HEK293T (cell line): ENCODE data around the gene TRPC4AP.
"Not testable (repeated sequence)": the region's sequence is repeated elsewhere in the genome, so short reads cannot be mapped to it uniquely, and the experiment has no call there.

Source experiments
- CTCF ChIA-PET: fragments of 350-600 bp; formaldehyde crosslinking; extraction: SDS; loops from one replicate; lab custom pipeline; 2021; ENCODE audit warnings: antibody characterized with exemption, inconsistent platforms; lab: Yijun Ruan, JAX
- POLR2A ChIA-PET: fragments of 350-600 bp; formaldehyde crosslinking; extraction: SDS; loops from one replicate; lab custom pipeline; 2020; ENCODE audit warnings: antibody characterized with exemption, inconsistent platforms; lab: Yijun Ruan, JAX
- DNase-seq: peaks from one replicate; pipeline ENCODE4 v3.0.0; 2012; ENCODE audit warnings: mixed read lengths; ENCODE audit errors: extremely low spot score
- ARNT ChIP-seq: fragments of 450-650 bp; IDR thresholded peaks from 2 replicates; pipeline ENCODE4 v1.6.1; 2017; ENCODE audit warnings: mild to moderate bottlenecking
- BHLHE40 ChIP-seq: fragments of 450-650 bp; IDR thresholded peaks from 2 replicates; pipeline ENCODE4 v1.6.1; 2016; ENCODE audit warnings: mild to moderate bottlenecking, moderate library complexity, borderline replicate concordance
- CTBP1 ChIP-seq: fragments of 450-650 bp; IDR thresholded peaks from 2 replicates; pipeline ENCODE4 v1.6.1; 2016; ENCODE audit warnings: borderline replicate concordance
- ELF4 ChIP-seq: fragments of 450-650 bp; IDR thresholded peaks from 2 replicates; pipeline ENCODE4 v1.6.1; 2017; ENCODE audit warnings: antibody characterized with exemption
- FOXA1 ChIP-seq: fragments of 450-650 bp; IDR thresholded peaks from 2 replicates; pipeline ENCODE4 v1.6.1; 2016; ENCODE audit warnings: mild to moderate bottlenecking
- FOXK2 ChIP-seq: fragments of 450-650 bp; IDR thresholded peaks from 2 replicates; pipeline ENCODE4 v1.6.1; 2016; ENCODE audit warnings: mild to moderate bottlenecking
- FOXM1 ChIP-seq: fragments of 450-650 bp; IDR thresholded peaks from 2 replicates; pipeline ENCODE4 v1.6.1; 2017; ENCODE audit warnings: mild to moderate bottlenecking, borderline replicate concordance
- HDGF ChIP-seq: fragments of 450-650 bp; IDR thresholded peaks from 2 replicates; pipeline ENCODE4 v1.6.1; 2017; ENCODE audit warnings: antibody characterized with exemption, borderline replicate concordance
- L3MBTL2 ChIP-seq: fragments of 450-650 bp; conservative IDR thresholded peaks from 2 replicates; pipeline ENCODE4 v1.6.1; 2016; ENCODE audit warnings: mild to moderate bottlenecking
- LEF1 ChIP-seq: fragments of 450-650 bp; IDR thresholded peaks from 2 replicates; pipeline ENCODE4 v1.6.1; 2017; ENCODE audit warnings: mild to moderate bottlenecking, borderline replicate concordance
- NFRKB ChIP-seq: fragments of 450-650 bp; IDR thresholded peaks from 2 replicates; pipeline ENCODE4 v1.6.1; 2016; ENCODE audit warnings: mild to moderate bottlenecking, moderate library complexity
- SP1 ChIP-seq: fragments of 450-650 bp; IDR thresholded peaks from 2 replicates; pipeline ENCODE4 v1.6.1; 2017
- SUZ12 ChIP-seq: fragments of 450-650 bp; IDR thresholded peaks from 2 replicates; pipeline ENCODE4 v1.6.1; 2016; ENCODE audit warnings: mild to moderate bottlenecking
- TARDBP ChIP-seq: fragments of 450-650 bp; IDR thresholded peaks from 2 replicates; pipeline ENCODE4 v1.6.1; 2016
- ZNF384 ChIP-seq: fragments of 450-650 bp; IDR thresholded peaks from 2 replicates; pipeline ENCODE4 v1.6.1; 2016
- TF ChIP-seq, protein P1 (sequence below): fragments of 450-650 bp; IDR thresholded peaks from 2 replicates; pipeline ENCODE4 v1.6.1; 2016

The TRPC4AP gene

DNA sequence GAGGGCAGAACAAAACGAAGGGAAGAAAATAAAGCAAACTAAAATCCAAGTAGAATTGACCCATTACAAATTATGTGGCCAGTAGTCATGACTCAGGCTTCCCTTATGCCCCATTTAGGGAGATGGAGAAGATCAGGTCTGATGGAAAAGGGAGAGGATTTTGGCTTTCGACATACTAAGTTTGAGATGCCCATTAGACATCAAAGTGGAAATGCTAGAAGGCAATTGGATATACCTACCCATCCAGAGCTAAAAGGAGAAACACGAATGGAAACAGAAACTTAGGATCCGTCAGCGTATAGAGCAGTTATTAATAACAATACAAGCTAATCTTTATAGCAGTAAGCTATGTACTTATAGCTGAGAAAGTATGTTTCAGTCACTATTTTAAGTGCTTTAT is 4.8 kb downstream of the TRPC4AP start:
- ChIA-PET CTCF (interaction anchor here (0.7 kb wide), 1 partner anchor 8 kb away, joined by 5 read pairs; no protein-coding TSS in a partner anchor), POLR2A (no interaction called here)
- TF ChIP-seq CTBP1 = no peak
- TF ChIP-seq HDGF = no peak
- TF ChIP-seq ZNF384 = no peak
- TF ChIP-seq FOXA1 = no peak
- no peak for TF ChIP-seq L3MBTL2
- TF ChIP-seq FOXM1 = no peak
- TF ChIP-seq BHLHE40 = no peak
- TF ChIP-seq FOXK2 = no peak
- DNase-seq = no peak

DNA sequence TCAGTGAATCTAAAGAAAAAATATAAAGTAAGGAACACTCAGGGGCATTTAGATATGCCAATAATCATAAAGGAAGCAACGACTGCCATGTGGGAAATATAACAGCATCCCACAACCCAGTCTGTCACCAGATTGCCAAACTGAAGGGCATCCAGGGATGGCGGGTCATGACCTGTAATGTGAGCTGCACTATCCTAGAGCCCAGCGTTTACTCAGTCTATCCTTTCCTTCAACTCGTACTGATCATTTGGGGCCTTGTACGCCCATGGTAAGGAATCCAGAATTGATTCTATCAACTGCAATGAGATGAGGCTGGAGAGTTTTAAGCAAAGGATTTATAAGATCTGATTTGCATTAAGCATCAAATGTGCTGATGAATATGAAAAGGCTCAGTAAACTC is 5.3 kb downstream of the TRPC4AP start:
- POLR2A ChIA-PET = no interaction called here
- no peak for TF ChIP-seq NFRKB
- TF ChIP-seq ZNF384 = no peak

DNA sequence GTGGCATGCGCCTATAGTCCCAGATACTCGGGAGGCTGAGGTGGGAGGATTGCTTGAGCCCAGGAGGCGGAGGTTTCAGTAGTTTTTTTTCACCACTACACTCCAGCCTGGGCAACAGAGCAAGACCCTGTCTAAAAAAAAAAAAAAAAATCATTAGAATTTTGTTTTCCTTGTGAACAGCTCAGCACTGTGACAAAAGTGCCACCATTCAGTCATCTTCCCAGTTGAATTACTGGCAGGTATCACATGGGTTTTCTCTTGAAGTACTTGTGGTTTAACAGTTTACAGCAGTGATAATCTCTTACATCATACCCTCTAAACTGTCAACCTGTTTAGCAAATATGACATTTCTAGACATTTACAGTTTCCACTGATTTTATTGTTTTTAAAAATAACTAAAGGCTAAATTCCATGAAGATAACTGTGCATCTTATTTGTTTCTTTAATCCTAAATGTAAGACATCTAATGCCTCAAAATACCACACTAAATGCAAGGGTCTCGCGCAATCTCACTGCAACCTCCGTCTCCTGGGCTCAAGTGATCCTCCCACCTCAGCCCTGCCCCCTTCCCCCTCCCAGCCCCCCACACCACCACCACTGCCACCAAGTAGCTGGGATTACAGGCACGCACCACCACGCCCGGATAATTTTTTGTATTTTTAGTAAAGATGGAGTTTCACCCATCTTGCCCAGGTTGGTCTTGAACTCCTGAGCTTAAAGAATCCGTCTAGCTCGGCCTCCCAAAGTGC is 7.0 kb downstream of the TRPC4AP start:
- TF ChIP-seq L3MBTL2 = no peak
- no peak for TF ChIP-seq SP1
- no peak for TF ChIP-seq CTBP1
- TF ChIP-seq FOXM1 = no peak
- TF ChIP-seq LEF1 = no peak
- TF ChIP-seq HDGF = no peak
- TF ChIP-seq ELF4 = no peak
- no peak for TF ChIP-seq ZNF384
- TF ChIP-seq NFRKB = no peak
- TF ChIP-seq SUZ12 = no peak
- TF ChIP-seq, protein P1, sequence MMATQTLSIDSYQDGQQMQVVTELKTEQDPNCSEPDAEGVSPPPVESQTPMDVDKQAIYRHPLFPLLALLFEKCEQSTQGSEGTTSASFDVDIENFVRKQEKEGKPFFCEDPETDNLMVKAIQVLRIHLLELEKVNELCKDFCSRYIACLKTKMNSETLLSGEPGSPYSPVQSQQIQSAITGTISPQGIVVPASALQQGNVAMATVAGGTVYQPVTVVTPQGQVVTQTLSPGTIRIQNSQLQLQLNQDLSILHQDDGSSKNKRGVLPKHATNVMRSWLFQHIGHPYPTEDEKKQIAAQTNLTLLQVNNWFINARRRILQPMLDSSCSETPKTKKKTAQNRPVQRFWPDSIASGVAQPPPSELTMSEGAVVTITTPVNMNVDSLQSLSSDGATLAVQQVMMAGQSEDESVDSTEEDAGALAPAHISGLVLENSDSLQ = no peak
- TF ChIP-seq BHLHE40 = no peak
- no peak for TF ChIP-seq FOXA1
- TF ChIP-seq TARDBP = no peak
- TF ChIP-seq ARNT = no peak
- TF ChIP-seq FOXK2 = no peak
- CTCF ChIA-PET = no interaction called here
- POLR2A ChIA-PET = no interaction called here
- DNase-seq = no peak

More for the DNA sequence above, 5.3 kb downstream of the TRPC4AP start:
- CTCF ChIA-PET = interaction anchor here (0.7 kb wide), 1 partner anchor 9 kb away, joined by 5 read pairs; no protein-coding TSS in a partner anchor
- no peak for DNase-seq

DNA sequence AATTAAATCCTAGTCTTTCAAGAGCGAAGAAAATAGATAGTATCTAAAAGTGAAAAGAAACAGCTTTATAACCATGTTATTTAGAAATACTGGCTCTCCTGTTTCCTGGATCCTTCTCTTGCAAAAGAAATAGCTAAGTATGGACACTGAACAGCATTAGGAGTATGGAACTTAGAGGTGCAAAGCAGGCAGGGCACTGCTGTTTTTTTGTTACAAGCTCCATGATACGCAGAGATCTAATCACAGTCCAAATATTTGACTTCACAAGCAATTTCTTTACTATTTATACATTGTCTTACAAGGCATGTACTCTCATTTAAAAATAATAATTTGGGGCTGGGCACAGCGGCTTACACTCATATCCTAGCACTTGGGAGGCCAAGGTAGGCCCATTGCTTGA is 7.6 kb downstream of the TRPC4AP start:
- TF ChIP-seq ARNT (no peak), FOXA1 (no peak), BHLHE40 (no peak), CTBP1 (no peak)
- POLR2A ChIA-PET = no interaction called here
- CTCF ChIA-PET = no interaction called here
- no peak for DNase-seq

DNA sequence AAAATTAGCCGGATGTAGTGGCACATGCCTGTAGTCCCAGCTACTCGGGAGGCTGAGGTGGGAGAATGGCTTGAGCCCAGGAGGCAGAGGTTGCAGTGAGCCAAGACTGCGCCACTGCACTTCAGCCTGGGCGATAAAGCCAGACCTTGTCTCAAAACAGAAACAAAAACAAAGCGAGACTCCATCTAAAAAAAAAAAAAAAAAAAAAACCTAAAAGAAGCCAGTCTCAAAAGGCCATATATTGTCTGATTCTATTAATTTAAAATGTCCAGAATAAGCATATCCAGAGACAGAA is 12.3 kb downstream of the TRPC4AP start:
- POLR2A ChIA-PET = not testable (repeated sequence)

DNA sequence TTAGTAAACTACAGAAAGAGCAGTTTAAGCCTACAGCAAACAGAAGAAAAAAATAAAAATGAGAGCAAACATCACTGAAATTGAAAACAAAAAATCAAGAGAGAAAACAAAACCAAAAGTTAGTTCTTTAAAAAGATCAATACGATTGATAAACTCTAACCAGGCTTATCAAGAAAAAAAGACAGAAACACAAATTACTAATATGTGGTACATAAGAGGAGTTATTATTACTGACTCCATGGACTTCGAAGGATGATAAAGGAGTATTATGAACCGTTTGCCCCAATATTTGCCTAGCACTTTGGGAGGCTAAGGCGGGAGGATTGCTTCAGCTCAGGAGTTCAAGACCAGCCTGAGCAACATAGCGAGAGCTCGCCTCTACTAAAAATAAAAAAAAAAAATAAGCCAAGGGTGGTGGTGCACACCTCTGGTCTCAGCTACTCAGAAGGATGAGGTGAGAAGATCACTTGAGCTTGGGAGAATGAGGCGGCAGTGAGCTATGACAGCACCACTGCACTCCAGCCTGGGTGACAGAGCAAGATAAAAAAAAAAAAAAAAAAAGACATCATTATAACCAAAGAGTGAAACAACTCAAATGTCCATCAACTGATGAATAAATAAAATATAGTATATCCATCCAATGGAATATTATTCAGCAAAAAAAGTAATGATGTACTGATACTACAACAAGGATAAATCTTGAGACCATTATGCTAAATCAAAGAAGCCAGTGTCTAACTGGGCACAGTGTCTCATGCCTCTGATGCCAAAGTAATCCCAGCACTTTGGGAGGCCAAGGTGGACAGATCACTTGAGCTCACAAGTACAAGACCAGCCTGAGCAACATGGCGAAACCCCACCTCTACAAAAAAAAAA is 12.9 kb downstream of the TRPC4AP start:
- DNase-seq = no peak
- ChIA-PET CTCF (no interaction called here), POLR2A (no interaction called here)
- no peak for TF ChIP-seq HDGF
- no peak for TF ChIP-seq CTBP1
- no peak for TF ChIP-seq ZNF384
- TF ChIP-seq NFRKB = no peak
- TF ChIP-seq ARNT = no peak
- TF ChIP-seq, protein P1 = no peak
- no peak for TF ChIP-seq TARDBP
- TF ChIP-seq BHLHE40 = no peak
- TF ChIP-seq L3MBTL2 = no peak
- TF ChIP-seq FOXM1 = no peak
- TF ChIP-seq SP1 = no peak
- TF ChIP-seq FOXA1 = no peak
- TF ChIP-seq LEF1 = no peak

More for the DNA sequence above, 12.3 kb downstream of the TRPC4AP start:
- DNase-seq, CTCF ChIA-PET: not testable (repeated sequence)

DNA sequence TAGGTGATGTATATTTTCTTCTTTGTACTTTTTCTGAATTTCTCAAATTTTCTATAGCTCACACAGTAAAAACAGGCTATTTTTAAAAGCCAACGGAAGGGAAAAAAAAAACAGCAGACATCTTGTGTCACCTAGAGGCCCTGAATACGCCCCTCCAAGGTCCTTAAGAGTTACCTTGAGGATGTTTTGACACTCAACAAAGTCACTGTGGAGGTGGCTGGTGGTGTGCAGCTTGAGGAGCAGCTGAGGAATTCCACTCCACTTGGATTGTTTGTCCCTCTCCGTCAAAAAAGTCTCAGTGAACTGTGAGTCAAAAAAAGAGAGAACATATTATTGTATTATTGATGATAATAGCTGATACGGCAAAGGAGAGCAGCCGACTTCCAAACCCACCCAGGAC is 14.7 kb downstream of the TRPC4AP start:
- ChIA-PET CTCF (no interaction called here), POLR2A (no interaction called here)
- DNase-seq = no peak

More for the DNA sequence above, 14.7 kb downstream of the TRPC4AP start:
- TF ChIP-seq HDGF (no peak), FOXA1 (no peak), BHLHE40 (no peak)
